HG03064 (cell line): Measurements from ENCODE around the gene VSTM2L.

ENCODE experiments used
- ATAC-seq: cut with Tn5 transposase; IDR thresholded peaks from one replicate; pipeline ENCODE4 v1.9.1; 2021; ENCODE audit warnings: low read depth; ENCODE audit not compliant: unreplicated experiment

Gene VSTM2L

GRCh38 chr20:37898233-37899104 lies 4.5 kb upstream of the VSTM2L start:
- ATAC-seq = no peak

- no peak for ATAC-seq
These were observed 3.6 kb upstream of the VSTM2L start for GRCh38 chr20:37899105-37900045.

- ATAC-seq = no peak
These were observed 1.7 kb upstream of the VSTM2L start for GRCh38 chr20:37901240-37901639.

- no peak for ATAC-seq
These were observed 1.0 kb upstream of the VSTM2L start for GRCh38 chr20:37901654-37902503.

- no peak for ATAC-seq
These were observed 535 bp downstream of the VSTM2L start for GRCh38 chr20:37903317-37904007.

- ATAC-seq = no peak
These were observed 1.2 kb downstream of the VSTM2L start for GRCh38 chr20:37904008-37904642.

- ATAC-seq = no peak
These were observed 2.0 kb downstream of the VSTM2L start for GRCh38 chr20:37904845-37905373.

- no peak for ATAC-seq
These were observed 3.0 kb downstream of the VSTM2L start for GRCh38 chr20:37905671-37906613.

- ATAC-seq = no peak
These were observed 4.4 kb downstream of the VSTM2L start for GRCh38 chr20:37907330-37907676.

GRCh38 chr20:37907677-37908401 lies 4.9 kb downstream of the VSTM2L start:
- no peak for ATAC-seq

- no peak for ATAC-seq
These were observed 8.3 kb downstream of the VSTM2L start for GRCh38 chr20:37911261-37911660.

- ATAC-seq = no peak
These were observed 8.9 kb downstream of the VSTM2L start for GRCh38 chr20:37911838-37912281.

- no peak for ATAC-seq
These were observed 9.9 kb downstream of the VSTM2L start for GRCh38 chr20:37912874-37913273.

GRCh38 chr20:37913567-37914366 lies 10.8 kb downstream of the VSTM2L start:
- no peak for ATAC-seq

GRCh38 chr20:37914367-37914671 lies 11.4 kb downstream of the VSTM2L start:
- ATAC-seq = no peak

- no peak for ATAC-seq
These were observed 11.9 kb downstream of the VSTM2L start for GRCh38 chr20:37914672-37915433.
